HK-2 (cell line): Measurements from ENCODE around the gene GPT2.
A peak's percentile ranks its signal among the peaks of the same experiment; 100 is the strongest.

ENCODE experiments used
- DNase-seq: peaks from one replicate; pipeline ENCODE4 v3.0.0-alpha.2; 2018; ENCODE audit not compliant: unreplicated experiment

GPT2 gene

GRCh38 chr16:46898006-46898405, 13.8 kb downstream of the GPT2 start:
- DNase-seq = no peak

- DNase-seq = peak; percentile 21
These were observed 15.4 kb downstream of the GPT2 start for GRCh38 chr16:46899443-46900143.

DNA sequence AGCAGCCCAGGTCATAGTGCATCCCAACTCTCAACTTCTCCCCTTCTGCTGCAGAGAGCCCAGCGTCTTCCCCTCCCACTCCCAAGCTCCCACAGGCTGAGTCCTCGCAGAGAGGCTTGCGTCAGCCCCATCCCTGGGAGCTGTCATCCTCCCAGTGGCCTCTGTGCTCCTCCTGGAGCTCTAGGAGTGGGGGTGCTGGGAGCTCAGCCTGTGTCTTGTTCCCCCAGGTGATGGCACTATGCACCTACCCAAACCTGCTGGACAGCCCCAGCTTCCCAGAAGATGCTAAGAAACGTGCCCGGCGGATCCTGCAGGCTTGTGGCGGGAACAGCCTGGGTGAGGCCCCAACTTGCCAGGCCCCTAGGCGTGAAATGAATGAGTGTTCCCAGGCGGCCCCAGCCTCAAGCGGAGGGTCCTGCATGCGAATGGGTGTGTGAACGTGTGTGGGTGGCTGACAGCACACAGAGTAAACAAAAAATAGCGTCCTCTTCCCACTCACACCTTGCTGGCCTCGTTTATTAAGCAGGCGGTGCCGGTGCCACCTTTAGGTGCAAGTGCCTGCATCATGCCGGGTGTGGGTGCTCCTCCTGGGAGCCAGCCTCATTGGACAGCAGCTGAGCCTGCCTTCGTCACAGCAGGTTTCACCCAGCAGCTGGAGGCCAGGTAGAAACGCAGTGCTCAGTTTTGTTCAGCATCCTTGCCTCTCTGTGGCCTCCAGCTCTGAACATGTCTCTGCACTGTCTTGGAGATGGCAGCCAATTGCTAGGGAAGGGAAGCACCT, 16.5 kb downstream of the GPT2 start:
- no peak for DNase-seq

GRCh38 chr16:46901709-46902108, 17.5 kb downstream of the GPT2 start:
- no peak for DNase-seq

GRCh38 chr16:46903255-46903905, 19.2 kb downstream of the GPT2 start:
- no peak for DNase-seq

GRCh38 chr16:46904471-46904870, 20.3 kb downstream of the GPT2 start:
- DNase-seq = no peak

DNA sequence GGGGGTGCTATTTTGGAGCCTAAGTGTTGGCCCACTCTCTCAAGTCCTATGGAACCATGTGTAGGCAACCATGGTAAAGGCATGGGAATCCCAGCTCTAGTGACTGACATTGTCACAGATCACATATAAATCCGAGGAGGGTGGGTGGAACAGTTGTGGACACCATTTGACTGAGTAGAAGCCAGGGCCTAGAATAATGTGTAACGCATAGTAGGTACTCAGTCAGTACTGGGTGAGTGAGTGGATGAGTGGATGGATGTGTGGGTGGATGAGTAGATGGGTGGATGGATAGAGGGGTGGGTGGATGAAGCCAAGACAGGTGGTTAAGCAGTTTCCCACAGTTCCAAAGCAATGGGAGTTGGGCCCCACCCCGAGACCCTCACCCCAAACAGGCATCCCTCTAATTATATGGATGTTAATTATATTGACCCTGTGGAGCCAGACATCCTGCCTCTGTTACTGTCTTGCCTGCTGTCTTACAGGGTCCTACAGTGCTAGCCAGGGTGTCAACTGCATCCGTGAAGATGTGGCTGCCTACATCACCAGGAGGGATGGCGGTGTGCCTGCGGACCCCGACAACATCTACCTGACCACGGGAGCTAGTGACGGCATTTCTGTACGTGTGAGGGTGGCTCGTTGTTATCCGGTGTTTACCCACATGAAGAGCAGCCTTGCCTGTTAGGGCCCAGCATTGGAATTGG, 22.3 kb downstream of the GPT2 start:
- DNase-seq = no peak

DNA sequence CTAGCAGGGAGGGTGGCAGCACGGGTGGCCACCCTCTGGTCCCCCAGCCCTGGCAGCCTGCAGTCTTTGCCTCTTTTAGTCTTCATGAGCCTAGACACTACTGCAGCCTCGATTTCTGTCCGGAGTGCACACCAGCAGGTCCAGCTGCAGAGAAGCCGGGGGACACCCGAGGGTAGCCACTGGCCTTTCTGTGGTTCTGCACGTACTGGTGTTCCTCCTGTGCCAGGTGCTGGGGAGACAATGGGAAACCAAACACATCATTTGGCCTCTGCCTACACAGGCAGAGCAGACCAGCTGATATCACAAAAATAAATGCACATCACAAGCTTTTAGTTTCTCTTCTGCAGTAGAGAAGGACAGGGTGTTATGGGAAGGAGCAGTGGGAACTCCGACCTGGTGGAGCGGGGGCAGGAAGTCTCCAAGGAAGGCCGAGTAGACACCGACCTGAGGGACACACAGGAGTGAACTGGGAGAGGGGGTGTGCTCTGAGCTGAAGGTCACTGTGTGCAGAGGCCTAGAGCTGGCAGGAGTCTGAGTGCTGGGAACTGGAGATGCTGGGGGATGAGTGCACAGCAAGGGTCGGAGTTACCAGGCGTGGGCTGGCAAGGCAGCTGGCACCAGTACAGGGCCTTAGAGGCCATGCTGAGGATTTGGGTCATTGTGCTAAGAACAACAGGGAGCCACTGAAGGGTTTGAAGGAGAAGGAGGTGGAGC, 23.1 kb downstream of the GPT2 start:
- DNase-seq = no peak

- peak; percentile 57 for DNase-seq
These were observed 24.6 kb downstream of the GPT2 start for GRCh38 chr16:46908540-46909372.

- DNase-seq = no peak
These were observed 26.9 kb downstream of the GPT2 start for GRCh38 chr16:46911038-46911437.

GRCh38 chr16:46911650-46912049, 27.5 kb downstream of the GPT2 start:
- no peak for DNase-seq

GRCh38 chr16:46914556-46915201, 30.5 kb downstream of the GPT2 start:
- DNase-seq = no peak

DNA sequence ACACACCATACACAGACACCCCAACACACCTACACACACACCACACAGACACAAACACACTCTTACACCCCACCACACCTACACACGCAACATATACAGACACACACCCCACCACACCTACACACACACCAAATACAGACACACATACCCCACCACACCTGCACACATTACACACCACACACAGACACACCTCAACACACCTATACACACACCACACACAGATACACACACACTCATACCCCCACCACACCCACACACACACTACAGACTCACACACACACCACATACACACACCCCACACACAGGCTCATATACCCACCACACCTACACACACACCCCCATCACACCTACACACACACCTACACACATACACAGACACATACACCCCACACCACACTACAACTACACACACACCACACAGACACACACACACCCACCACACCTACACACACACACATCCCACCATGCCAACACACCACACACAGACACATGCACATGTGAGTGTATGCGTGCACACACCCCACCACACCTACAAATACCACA, 31.4 kb downstream of the GPT2 start:
- no peak for DNase-seq

DNA sequence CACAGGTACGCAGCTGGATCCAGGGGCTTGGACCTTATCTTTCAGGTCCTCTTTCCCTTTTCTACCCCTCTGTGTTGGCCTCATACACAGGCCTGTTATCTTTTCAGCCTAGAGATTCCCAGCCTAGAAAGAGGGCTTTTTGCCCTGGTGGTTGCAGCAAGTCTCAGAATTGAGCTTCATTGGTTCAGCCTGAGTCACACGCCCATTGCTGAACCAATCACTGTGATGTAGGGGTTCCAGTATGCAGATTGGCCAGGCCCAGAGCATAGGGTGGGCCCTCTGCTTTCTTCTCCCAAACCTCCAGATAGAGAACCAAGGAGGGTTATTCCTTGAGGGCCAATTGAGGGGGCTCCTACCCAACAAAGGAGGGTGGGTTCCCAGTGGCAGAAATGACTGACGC, 32.8 kb downstream of the GPT2 start:
- no peak for DNase-seq

DNA sequence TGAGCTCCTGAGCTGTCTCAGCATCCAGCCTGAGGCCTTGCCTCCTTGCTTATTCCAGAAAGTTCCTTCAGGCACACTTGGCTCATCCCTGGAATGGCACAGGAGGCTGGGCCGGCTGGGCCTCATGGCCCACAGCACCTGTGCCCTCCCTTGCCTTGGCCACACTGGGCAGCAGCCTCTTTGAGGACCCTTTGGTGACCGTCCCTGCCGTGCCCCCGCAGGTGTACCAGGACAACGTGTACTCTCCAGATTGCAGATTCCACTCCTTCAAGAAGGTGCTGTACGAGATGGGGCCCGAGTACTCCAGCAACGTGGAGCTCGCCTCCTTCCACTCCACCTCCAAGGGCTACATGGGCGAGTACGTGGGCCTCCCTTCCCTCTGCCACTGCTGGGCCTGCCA, 34.2 kb downstream of the GPT2 start:
- no peak for DNase-seq

GRCh38 chr16:46918905-46919792, 35.0 kb downstream of the GPT2 start:
- DNase-seq = no peak

DNA sequence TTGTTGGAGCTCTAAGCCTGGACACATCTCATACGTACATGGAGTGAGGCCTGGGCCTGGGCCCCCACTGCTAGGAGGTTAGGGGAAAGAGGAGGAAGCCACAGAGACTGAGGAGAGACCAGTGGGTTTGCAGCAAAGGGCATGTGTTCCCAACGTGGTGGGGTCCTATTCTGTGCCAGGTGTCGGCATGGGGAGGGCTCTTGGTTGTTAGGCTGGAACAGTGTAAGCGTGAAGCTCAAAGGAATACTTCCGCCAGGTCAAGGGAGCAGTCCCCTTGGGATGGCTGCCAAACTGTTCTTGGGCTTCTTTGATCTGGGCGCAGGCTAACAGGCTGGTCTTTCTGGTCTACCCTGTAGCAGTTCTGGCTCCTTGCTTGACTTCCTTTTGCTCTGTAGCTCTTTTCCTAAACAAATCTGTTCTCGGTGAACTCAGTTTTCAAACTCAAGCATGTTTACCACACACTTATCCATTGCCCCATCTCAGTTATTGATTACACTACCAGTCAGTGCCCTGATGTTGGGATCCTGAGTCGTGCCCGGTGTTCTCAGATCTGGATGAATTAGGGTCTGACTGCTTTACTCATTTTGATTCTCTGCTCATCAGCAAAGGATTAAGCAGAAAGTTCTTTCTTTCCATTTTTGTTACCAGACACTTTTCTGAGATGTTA, 36.4 kb downstream of the GPT2 start:
- no peak for DNase-seq

DNA sequence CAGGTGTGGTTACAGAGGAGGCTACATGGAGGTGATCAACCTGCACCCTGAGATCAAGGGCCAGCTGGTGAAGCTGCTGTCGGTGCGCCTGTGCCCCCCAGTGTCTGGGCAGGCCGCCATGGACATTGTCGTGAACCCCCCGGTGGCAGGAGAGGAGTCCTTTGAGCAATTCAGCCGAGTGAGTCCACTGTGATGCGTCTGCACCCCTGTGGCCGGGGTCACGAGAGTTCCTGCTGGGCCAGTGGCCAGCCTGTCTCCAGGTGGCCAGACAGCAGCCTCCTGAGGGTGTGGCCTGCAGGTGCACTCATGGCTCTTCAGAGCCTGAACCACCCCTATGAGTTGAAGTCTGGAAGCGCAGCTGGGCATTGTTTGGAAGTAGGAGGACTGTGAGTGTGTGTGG, 38.1 kb downstream of the GPT2 start:
- DNase-seq = no peak
